Muscle layer of colon (tissue), 2 donors: ENCODE results near the gene PTGR3.
A peak's percentile ranks its signal among the peaks of the same experiment; 100 is the strongest.

Source experiments
- H3K27ac ChIP-seq: one replicate; pipeline ENCODE4 v1.7.0; 2013; ENCODE audit warnings: low read depth, mild to moderate bottlenecking, low read length, moderate library complexity
- H3K27me3 ChIP-seq, 2 donors: one replicate each; pipeline ENCODE4 v1.7.0; 2013; ENCODE audit warnings: low read length in 2 of 2, mild to moderate bottlenecking in 2 of 2; ENCODE audit not compliant: insufficient read depth in 2 of 2, control insufficient read depth in 1 of 2
- H3K36me3 ChIP-seq: one replicate; pipeline ENCODE4 v1.7.0; 2013; ENCODE audit warnings: mild to moderate bottlenecking, low read length; ENCODE audit not compliant: insufficient read depth
- H3K4me1 ChIP-seq: one replicate; pipeline ENCODE4 v1.7.0; 2013; ENCODE audit warnings: mild to moderate bottlenecking, low read length; ENCODE audit not compliant: insufficient read depth
- H3K4me3 ChIP-seq, 2 donors: one replicate each; pipeline ENCODE4 v1.7.0; 2013; ENCODE audit warnings: low read length in 2 of 2, low read depth in 1 of 2, mild to moderate bottlenecking in 1 of 2, moderate library complexity in 1 of 2
- H3K9ac ChIP-seq: one replicate; pipeline ENCODE4 v1.7.0; 2013; ENCODE audit warnings: low read length
- H3K9me3 ChIP-seq: one replicate; pipeline ENCODE4 v1.7.0; 2013; ENCODE audit warnings: mild to moderate bottlenecking, low read length
- donor health status: abdominal sarcoma.
- donor health status: Adenocarcinoma of cecum.

PTGR3 gene

DNA sequence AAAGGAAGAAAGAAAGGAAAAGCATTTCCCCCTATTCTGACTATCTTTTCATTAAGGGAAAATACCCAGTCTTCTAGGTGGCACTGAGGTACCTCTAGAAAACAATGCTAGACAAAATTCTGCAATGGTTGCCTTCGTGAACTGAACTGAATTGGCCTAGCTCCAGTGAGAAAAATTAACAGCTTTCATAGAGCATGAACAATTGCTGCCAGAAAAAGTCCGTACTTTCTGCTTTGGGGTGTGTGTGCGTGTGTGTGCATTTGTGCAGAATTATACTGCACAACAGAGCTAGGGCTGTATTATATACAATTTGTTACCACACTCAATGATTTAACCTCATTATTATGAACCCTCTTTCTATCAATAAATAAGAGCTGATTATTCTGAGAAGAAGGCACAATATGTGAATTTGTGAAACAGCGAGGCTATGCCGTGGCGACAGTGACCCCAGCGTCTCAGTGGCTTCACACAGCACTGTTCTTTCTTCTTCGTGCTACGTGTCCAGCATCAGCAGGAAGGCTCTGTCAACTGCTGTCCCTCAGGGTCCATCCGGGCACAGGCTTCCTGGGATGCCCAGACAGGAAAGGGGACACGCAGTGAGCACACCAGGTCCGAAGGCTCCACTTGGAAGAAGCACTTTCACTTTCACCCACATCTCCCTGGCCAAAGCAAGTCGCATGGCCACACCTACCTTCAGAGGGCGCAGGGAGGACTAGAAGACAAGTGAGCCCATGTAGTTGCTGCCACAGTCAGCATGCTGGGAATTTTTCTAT is 47.5 kb downstream of the PTGR3 start:
- Histone ChIP-seq H3K9me3 (no peaks in the 10 kb centered on the region), H3K36me3 (no peaks in the 10 kb centered on the region), H3K4me3 (peak overlapping the region; percentile 43 to 57), H3K9ac (no peak overlapping the region), H3K27me3 (no peaks in the 10 kb centered on the region), H3K27ac (peak overlapping the region; percentile 30), H3K4me1 (peaks cover 16% of the 10 kb centered on the region)

DNA sequence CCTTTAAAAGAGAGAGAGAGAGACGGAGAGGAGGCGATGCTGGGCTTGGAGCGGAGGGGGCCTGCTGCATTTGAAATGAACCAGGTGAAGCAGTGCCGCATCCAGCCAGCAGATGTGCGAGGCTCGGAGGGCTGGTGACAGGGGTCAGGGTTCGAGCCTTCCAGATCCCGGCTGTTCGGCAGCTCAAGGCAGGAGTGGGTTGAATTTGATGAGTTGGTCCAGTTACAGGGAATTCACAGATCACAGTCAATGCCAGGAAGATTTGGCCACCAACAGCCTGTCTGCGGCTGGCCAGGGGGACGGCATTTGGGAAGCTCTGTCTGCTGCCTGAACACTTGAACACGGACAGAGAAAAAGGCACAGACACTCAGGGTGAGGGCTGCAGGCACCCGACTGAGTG is 48.6 kb downstream of the PTGR3 start:
- H3K9ac ChIP-seq, result peak overlapping the region; percentile 17
- no peaks in the 10 kb centered on the region for H3K36me3 ChIP-seq
- H3K4me3 ChIP-seq, result peak overlapping the region in 1 of 2 donors; percentile 42
- H3K27me3 ChIP-seq, result no peaks in the 10 kb centered on the region
- H3K4me1 ChIP-seq, result peaks cover 16% of the 10 kb centered on the region
- no peaks in the 10 kb centered on the region for H3K9me3 ChIP-seq
- H3K27ac ChIP-seq, result no peak overlapping the region

DNA sequence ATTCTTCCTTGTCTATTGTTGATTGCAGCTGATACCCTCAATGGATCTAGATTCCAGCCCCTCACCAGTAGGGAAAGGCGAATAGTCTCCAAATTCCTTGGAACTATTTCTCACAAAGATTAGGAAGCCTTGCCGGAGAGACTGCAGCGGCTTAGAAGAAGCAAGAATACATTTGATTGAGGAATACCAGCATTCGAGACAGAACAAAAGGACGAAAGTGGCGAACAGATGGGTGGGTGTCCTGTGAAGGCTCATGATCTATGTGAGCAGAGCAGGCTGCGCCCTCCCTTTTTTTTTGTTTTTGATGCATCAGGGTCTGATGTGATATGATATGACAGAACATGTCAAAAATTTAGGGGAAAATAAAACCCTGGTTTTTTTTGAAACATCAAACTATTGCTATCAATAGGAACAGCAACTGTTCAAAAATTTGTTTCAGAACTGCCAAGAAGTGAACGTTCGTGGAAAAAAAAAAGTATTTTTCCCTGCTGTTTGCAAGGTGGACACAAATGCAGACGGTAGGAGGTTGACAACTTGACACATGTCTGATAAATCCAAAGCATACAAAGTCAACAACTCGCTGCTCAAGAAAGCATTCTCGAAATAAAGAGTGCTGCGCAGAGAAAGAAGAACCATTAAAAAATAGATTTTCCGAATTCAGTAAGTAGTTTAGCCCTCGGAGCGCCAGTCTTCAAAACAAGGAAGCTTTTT is 49.1 kb downstream of the PTGR3 start:
- peaks cover 16% of the 10 kb centered on the region for H3K4me1 ChIP-seq
- H3K9ac ChIP-seq, result no peak overlapping the region
- H3K27ac ChIP-seq, result no peak overlapping the region
- H3K27me3 ChIP-seq, result no peaks in the 10 kb centered on the region
- no peaks in the 10 kb centered on the region for H3K9me3 ChIP-seq
- H3K4me3 ChIP-seq, result peak overlapping the region in 1 of 2 donors; percentile 42
- H3K36me3 ChIP-seq, result no peaks in the 10 kb centered on the region

DNA sequence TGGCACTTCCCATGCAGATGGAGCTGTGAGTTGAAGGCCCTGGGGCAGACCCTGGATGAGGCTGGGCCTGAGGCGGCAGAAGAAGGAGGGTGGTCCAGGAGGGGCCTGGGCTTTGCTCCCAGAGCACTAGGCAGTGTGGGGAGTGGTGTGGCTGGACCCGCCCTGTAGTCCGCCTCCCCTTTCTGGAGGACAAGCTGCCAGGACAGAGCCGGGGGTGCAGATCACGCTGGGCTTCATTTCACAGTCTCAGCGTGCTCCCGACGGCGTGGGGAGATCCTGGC is 49.8 kb downstream of the PTGR3 start:
- Histone ChIP-seq H3K4me1 (peaks cover 16% of the 10 kb centered on the region), H3K27me3 (no peaks in the 10 kb centered on the region), H3K36me3 (no peaks in the 10 kb centered on the region), H3K9ac (no peak overlapping the region), H3K4me3 (no peak overlapping the region), H3K9me3 (no peaks in the 10 kb centered on the region), H3K27ac (no peak overlapping the region)
